Astrocyte (in vitro differentiated cells and primary cell): ENCODE results near the gene MAN1B1.

Source experiments
- CTCF ChIP-seq: IDR thresholded peaks from 2 replicates; pipeline ENCODE4 v1.5.1; 2011; ENCODE audit warnings: low read depth, mild to moderate bottlenecking, inconsistent platforms, low read length, moderate library complexity; ENCODE audit not compliant: insufficient read depth
- EZH2 ChIP-seq: IDR thresholded peaks from 2 replicates; pipeline ENCODE4 v1.6.1; 2012; ENCODE audit warnings: mild to moderate bottlenecking, low read length, inconsistent platforms; ENCODE audit not compliant: insufficient read depth

GRCh38 chr9:137136261-137136880, 49.6 kb downstream of the MAN1B1 start:
- TF ChIP-seq CTCF, result no peak
- TF ChIP-seq EZH2, result no peak
